Measurements from ENCODE around the gene WWTR1. TPM values are rescaled to one million over a fixed set of nuclear protein-coding genes. Genes with fewer than 3 reads are reported as not detected.
A peak's percentile ranks its signal among the peaks of the same experiment; 100 is the strongest.

Gene WWTR1
- total RNA-seq, 1 donor from 2014 or later, result 82.8 TPM

DNA sequence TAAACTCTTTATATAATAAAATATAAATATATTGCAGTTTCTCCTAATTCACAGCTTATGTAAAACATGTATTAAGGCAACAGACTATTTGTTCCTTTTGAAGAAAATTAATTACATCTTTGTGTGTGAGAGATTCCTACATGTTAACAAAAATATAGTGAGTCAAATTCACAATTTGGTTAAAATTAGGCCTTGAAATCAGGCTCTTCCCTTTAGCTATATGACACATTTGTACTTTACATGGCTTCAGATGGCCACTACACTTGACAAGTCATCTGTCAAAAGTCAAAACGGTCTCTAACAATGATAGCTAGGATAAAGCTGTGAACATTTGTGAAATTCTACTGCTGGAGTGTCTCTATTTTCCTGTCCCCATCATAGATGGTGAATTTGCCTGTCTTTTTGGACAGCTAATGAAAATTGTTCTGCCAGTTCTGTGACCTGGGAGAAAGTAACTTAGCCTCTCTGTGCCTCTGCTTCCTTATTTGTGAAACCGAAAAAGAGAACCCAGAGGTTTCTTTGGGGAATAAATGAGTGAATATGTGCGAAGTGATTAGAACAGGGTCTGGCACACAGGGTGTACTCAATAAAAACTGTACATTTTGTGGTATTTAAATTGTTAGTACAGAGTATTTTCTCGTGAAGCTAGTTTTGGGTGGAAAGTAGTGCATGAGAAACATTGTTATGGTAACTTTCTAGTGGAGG is 159.7 kb downstream of the WWTR1 start:
- no peak for DNase-seq (ENCODE audit: low spot score)

DNA sequence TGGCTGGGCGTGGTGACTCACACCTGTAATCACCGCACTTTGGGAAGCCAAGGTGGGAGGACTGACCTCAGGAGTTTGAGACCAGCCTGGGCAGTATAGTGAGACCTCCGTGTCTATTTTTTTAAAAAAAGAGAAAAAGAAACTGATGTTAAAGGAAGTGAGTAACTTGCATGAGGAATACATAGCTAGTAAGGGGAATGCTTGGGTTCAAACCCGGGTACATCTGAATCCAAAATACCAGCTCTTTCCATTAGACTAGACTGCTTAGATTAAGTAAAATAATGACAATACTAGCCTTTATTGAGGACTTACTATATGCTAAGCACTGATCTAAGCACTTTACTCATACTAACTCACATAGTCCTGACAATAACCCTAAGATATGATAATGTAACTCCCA is 160.9 kb downstream of the WWTR1 start:
- DNase-seq (ENCODE audit: low spot score), result no peak

DNA sequence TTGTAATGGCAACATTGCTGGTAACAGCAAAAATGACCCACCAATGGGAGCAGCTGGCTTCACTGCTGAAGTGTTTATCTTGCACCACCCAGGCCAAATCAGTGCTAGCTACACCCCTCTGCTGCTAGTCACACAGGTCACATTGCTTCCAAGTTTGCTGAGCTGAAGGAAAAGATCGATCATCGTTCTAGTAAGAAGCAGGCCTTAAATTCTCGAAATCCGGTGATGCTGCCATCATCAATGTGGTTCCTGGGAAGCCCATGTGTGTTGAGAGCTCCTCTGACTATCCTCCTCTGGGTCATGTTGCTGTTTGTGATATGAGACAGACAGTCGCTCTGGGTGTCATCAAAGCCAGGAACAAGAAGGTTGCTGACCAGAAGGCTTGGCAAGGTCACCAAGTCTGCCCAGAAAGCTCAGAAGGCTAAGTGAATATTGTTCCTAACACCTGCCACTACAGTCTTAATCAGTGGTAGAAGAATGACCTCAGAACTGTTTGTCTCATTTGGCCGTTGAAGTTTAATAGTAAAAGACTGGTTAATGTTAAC is 162.2 kb downstream of the WWTR1 start:
- no peak for DNase-seq (ENCODE audit: low spot score)

DNA sequence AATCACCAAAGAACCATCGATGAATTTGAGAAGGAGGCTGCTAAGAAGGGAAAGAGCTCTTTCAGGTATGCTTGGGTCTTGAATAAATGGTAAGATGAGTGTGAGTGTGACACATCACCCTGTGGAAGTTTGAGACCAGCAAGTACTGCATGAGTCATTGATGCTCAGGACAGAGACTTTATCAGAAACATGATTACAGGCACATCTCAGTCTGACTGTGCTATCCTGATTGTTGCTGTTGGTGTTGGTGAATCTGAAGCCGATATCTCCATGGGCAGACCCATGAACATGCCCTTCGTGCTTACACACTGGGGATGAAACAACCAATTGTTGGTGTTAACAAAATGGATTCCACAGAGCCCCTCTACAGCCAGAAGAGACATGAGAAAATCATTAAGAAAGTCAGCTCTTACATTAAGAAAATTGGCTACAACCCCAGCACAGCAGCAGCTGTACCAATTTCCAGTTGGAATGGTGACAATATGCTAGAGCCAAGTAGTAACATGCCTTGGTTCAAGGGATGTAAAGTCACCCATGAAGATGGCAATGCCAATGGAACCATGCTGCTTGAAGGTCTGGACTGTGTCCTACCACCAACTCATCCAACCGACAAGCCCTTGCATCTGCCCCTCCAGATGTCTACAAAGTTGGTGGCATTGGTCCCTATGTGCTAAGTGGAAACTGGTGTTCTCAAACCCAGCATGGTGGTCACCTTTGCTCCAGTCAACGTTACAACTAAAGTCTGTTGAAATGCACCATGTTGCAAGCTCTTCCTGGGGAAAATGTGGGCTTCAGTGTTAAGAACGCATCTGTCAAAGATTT is 162.9 kb downstream of the WWTR1 start:
- DNase-seq (ENCODE audit: low spot score), result no peak

DNA sequence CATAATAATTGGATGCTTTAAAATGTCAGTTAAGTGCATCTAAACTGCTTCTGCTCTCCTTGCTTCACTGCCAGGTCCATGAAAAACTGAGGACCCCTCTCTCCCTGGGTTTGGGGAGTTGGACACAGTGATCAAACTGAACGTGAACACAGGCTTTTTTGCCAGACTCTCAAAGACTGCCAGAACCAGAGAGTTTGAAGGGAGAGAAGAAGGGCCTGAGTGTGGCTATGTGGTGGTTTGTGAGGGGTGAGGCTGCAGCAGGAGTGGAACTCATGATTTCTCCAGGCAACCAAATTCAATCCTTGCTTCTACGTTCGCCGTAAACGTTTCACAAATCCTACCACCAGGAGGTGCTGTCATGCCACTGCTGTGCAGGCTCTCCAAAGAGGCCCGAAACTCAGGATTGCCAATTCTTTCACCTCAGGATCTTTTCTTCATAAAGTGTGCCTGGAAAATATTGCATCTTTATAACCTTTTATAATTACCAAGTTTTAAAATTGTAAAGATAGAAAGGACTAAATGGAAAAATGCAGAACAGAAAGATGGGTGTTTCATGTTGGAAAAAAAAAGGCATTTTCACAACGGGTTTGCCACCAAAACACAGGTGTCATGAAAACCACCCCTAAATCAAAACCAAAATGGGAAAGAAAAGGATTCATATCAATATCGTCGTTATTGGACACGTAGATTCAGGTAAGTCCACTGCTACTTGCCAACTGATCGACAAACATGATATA is 163.6 kb downstream of the WWTR1 start:
- DNase-seq (ENCODE audit: low spot score), result peak; percentile 59

DNA sequence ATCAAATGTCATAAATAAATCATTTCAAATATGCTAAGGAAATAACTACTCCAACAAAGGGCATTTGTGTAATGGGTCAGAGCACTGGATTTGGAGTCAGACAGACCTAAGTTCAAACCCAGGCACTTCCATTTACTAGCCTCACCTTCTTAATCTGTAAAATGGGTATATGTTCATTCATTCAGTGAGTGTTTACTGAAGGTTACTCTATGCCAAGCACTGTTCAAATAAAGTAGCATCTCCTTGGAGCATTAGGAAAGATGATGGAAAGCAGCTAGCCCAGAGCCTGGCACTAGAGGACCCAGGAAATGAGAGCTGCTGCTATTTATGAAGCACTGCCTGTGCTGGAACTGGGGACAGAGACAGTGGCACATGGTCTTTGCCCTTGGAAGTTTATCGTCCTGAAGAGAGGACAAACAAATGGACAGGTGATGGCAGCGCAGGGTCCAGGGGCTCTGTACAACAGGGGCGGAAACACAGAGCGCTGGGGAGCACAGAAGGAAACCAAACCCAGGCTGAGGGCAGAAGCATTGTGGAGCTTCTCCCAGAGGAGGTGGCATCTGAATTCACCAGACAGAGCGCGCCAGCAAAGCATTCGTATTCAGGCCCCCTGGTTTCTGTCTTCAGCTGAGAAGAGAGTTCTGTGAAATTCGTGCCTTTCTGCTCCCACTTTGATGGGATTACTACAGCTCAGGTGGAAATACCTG is 164.4 kb downstream of the WWTR1 start:
- no peak for DNase-seq (ENCODE audit: low spot score)

DNA sequence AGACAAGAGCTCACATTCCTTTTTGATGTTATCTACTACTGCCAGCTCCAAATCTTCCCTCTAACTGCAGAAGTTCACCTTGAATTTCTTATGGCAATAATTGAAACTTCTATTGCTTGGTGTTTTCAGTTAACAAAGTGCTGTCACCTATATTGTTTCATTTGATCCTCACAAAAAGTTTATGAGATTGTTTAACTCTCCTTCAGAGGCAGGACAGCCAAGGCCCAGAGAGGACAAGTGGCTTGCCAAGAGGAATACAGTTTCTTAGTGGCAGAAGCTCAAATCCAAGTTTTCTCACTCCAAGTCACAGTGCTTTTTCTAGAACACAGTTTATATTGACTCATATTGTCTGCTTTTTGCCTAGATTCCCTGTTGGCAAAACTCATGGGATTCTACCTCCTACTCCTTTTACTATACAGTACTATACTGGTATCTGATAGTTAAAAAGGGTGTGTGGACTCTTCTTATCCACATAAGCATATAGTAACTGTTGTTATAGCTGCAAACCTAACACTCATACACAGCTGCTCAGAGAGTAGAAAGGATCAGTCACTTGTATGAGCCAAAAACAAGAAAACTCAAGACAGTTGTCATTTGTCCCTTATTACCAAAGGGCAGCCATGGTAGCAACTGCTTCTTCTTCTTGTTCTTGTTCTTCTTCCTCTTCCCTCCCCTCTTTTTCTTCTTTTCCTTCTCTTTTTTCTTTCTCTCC is 167.4 kb downstream of the WWTR1 start:
- no peak for DNase-seq (ENCODE audit: low spot score)

DNA sequence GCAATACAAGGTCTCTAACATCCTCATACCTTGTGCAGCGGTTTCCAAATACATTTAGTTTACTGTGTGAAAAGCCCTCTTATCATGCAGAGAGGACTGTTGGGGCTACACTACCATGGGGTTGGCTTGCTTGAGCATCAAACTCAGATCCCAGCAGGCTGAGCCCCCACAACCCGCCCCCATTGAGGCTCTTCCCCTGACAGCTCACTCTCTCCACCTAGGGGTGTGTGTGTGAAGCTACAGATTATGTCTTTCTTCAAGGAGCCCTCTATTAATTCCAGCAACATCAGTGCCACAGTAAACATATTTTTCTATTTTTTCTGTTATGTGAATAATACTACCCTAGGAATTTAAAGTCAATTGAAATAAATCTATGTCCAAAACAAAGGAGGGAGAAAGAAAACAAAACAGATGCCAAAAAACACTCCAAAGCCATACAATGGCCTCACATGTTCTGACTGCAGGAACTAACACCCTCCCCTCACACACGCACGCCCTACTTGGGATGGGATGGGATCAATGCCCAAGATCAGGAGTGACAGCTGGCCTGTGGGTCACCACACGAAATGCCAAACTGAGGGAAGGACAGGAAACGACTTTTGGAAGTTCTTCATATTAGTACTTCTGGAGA is 168.7 kb downstream of the WWTR1 start:
- no peak for DNase-seq (ENCODE audit: low spot score)

DNA sequence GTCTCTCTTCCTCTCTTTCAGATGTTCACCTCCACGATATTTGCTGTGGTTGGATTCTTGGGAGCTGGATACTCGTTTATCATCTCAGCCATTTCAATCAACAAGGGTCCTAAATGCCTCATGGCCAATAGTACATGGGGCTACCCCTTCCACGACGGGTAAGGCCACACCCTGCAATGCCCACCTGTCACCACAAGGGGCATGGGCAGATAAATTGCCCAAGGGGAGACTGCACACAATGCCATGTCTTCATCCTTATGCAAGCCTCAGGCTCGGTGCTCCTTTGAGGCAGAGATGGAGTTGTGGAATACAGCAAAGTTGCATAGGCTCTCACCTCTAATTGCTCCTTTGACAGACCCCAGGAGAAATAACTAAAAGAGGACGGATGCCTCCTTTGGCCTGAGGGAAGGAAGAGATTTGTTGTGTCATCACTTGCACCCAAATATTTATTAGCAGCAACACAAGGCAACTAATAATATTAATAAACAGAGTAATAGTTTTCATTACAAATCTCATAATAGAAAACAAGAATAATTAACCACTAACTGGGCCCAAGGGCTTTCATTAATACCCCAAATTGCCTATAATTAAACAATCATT is 170.1 kb downstream of the WWTR1 start:
- DNase-seq (ENCODE audit: low spot score), result no peak

DNA sequence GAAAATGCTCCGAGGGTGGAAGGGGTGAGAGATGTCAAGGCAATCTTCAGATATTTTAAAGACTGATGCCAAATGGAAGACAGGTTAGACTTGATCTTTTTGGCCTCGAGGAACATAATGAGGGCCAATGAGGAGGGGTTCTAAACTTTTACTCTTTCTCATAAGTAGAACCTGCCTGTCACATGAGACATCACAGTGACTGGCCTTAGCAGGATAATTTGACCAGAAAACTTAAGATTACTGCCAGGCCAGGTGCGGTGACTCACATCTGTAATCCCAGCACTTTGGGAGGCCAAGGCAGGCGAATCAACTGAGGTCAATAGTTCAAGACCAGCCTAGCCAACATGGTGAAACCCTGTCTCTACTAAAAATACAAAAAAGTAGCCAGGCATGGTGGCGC is 171.1 kb downstream of the WWTR1 start:
- DNase-seq (ENCODE audit: low spot score), result no peak

DNA sequence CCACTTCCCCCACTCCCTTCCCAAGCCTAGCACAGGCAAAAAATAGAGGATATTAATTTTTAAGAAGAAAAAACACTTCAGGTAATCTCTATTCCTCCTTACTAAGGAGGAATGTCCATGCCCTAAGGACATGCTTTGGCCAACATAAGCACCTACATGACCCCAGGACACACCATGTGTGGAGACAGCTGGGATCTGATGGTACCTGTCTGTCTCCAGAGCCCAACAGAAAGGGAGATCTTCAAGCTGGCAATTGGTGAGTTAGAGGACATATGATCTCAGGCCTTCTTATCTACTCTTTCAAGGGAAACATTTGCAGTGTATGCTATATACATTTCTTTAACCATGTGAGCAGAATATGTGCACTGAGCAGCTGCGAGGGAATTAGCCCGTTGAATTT is 176.3 kb downstream of the WWTR1 start:
- DNase-seq (ENCODE audit: low spot score), result no peak

DNA sequence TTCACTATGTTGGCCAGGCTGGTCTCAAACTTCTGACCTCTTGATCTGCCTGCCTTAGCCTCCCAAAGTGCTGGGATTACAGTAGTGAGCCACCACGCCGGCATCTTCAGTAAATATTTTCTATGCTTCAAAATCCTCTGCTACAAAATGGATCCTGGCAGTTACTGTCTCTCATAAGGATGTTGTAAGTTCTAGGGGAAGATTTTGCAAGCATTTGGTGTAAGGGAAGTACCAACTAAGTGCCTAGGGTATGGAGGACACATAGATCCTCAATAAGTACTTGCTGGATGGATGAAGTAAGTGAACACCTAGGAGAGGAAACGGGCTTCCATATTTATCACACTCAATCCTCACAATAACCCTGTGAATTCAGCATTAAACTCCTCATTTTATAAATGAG is 176.8 kb downstream of the WWTR1 start:
- DNase-seq (ENCODE audit: low spot score), result peak; percentile 6

DNA sequence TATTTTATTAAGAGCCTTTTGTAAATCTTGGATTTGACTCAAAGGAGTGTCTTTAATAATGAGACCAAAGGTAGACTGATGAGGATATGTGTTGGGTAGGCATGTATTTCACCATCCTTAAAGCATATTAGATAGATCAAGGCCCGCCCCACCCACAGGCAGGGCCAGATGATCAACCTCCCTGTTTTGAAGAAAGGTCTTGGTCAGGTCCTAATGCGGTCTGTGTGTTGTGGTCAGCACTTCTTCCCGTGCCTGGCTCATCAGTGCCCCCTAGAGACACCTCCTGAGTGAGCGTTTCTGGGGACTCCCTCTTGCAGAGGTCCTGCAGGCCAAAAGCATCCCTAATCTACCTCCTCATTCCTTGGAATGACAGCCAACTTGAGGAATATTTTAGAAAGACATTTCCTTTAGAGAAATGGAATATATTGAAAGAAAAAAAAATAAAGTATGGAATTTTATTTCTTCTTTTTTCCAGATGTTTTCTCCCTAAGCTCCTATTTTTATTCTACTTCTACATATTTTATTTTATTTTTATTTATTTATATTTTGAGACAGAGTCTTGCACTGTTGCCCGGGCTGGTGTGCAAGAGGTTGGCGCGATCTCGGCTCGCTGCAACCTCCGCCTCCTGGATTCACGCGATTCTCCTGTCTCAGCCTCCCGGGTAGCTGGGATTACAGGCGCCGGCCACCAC is 177.4 kb downstream of the WWTR1 start:
- DNase-seq (ENCODE audit: low spot score), result peak; percentile 83

DNA sequence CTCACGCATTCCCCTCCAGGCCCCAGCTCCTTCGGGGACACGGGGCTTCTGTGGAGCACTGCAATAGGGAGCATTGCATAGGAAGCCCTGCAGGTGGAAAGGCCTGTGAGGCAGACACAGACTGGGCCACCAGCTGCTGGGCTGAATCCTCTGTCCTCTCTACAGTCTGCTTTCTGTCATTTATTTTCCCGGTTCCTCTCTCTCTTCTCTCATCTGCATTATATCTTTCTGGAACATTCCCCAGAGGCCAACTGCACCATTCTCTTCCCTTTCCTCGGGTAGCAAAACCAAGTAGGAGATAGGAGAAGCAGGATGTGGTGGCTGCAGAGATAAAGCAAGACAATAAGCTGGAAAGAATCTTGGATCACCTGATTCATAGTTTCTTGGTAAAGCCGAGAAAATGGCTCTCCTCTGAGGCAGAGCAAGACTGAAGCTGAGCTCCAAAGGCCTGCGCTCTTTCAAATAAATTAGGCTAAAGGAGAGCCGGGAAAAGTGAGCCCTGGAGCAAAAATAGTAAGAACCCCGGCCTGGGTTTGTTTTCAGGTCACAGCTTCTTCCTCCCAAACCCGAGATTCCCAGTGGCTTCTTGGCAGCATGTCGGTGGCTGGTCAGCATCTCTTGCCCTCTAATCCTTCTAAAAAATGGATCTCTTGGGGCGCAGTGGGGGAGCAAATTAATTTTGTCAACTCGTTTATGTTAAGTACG is 178.1 kb downstream of the WWTR1 start:
- DNase-seq (ENCODE audit: low spot score), result no peak

DNA sequence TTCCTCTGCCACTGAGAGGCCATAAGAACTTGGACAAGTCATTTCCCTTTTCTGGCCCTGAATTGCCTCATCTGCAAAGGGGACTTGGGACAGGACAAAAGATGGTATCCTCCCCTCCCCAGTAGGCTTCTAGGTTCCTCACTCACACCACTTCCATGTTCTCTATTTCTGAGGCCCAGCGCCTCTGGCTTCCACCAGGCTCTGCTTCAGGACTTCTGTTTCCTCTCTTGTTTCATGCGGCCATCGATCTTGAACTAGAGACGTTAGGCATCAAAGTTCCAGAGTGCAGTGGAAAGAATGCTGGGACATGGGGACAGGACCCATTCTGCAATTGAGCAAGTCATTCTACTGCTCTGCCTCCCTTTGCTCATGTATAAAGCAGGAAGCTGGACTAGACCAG is 181.6 kb downstream of the WWTR1 start:
- DNase-seq (ENCODE audit: low spot score), result no peak

DNA sequence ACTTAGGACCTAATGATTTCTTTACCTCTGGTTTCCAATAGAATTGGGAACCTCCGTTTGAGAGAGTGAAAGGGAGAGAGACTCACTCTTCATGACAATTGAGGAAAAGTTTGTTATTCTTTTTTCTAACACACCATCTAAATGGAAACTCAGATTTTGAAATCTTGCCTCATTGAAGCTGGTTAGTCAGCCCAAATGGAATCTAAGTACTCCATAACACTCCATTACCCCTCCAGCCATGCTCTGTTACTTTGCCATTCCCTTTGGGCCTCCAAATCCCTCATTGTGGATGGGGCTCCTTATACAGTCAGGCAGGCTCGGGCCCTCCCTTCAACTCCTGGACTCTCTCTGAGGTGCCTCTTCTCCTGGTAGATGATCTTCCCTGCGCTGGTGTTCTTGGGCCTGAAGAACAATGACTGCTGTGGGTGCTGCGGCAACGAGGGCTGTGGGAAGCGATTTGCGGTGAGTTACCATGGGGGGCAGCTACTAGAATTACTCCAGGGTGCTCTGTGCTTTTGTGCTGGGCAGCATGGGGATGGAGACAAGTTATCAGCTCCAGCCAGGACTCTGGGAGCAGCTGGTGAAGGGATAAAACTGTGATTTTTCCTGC is 182.3 kb downstream of the WWTR1 start:
- no peak for DNase-seq (ENCODE audit: low spot score)

DNA sequence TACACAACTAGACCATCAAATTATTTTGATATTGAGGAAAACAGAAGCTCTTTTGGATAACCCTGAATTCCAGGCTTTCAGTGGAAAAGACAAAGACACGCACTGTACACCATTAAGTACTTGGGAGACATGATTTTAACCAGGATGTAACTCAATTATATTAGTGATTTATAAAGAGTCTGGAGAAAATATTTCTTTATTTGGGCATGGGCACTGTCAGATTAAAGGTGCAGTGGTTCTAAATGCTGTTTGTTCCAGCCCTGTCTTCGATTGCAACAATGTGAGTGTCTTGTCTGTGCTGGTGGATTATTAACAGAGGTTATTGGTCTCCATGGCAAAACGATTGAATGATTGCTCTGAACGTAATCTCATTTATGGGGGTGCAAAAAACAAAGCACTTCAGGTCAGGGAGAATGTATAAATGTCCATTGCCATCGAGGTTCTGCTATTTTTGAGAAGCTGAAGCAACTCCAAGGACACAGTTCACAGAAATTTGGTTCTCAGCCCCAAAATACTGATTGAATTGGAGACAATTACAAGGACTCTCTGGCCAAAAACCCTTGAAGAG is 183.5 kb downstream of the WWTR1 start, which contains the start of gene TM4SF4:
Gene TM4SF4, plus strand, starts transcription at position 448 of the 568 bp plus-strand sequence. CDS start 181 bp downstream, outside the sequence.
- DNase-seq (ENCODE audit: low spot score), result peak; percentile 70

Data from mucosa of gallbladder (tissue), 1 donor.